Measurements from ENCODE around the gene NEK9.
"Not testable (repeated sequence)": the region's sequence is repeated elsewhere in the genome, so short reads cannot be mapped to it uniquely, and the experiment has no call there.

The NEK9 gene

GRCh38 chr14:75126679-75127473, at the start of gene NEK9:
NEK9 (minus strand) TSS chr14:75127048; CDS start chr14:75126921, 127 bp downstream.
- DNase-seq, result peak; percentile 90

GRCh38 chr14:75176142-75176820, 49.4 kb upstream of the NEK9 start, which contains the start of gene TMED10:
TMED10 (minus strand) TSS chr14:75176612; CDS start chr14:75176579, 33 bp downstream.
- DNase-seq, result peak; percentile 92

GRCh38 chr14:75175677-75176141, 48.9 kb upstream of the NEK9 start:
- no peak for DNase-seq

- no peak for DNase-seq
These were observed 47.2 kb upstream of the NEK9 start for GRCh38 chr14:75174066-75174465.

- no peak for DNase-seq
These were observed 43.9 kb upstream of the NEK9 start for GRCh38 chr14:75170772-75171171.

- DNase-seq, result no peak
These were observed 41.9 kb upstream of the NEK9 start for GRCh38 chr14:75168586-75169335.

GRCh38 chr14:75167325-75167724, 40.5 kb upstream of the NEK9 start:
- DNase-seq, result no peak

GRCh38 chr14:75165586-75166391, 38.9 kb upstream of the NEK9 start:
- DNase-seq, result no peak

GRCh38 chr14:75164809-75165208, 38.0 kb upstream of the NEK9 start:
- DNase-seq, result no peak

- DNase-seq, result no peak
These were observed 36.8 kb upstream of the NEK9 start for GRCh38 chr14:75163677-75164076.

- DNase-seq, result no peak
These were observed 35.8 kb upstream of the NEK9 start for GRCh38 chr14:75162631-75163030.

GRCh38 chr14:75158843-75159614, 32.2 kb upstream of the NEK9 start:
- DNase-seq, result no peak

GRCh38 chr14:75156901-75157300, 30.1 kb upstream of the NEK9 start:
- peak; percentile 56 for DNase-seq

- DNase-seq, result no peak
These were observed 29.3 kb upstream of the NEK9 start for GRCh38 chr14:75156111-75156510.

GRCh38 chr14:75155169-75155568, 28.3 kb upstream of the NEK9 start:
- DNase-seq, result peak; percentile 15

GRCh38 chr14:75153295-75153694, 26.4 kb upstream of the NEK9 start:
- DNase-seq, result no peak

- DNase-seq, result no peak
These were observed 25.0 kb upstream of the NEK9 start for GRCh38 chr14:75151851-75152250.

GRCh38 chr14:75150637-75151036, 23.8 kb upstream of the NEK9 start:
- not testable (repeated sequence) for DNase-seq

GRCh38 chr14:75150150-75150549, 23.3 kb upstream of the NEK9 start:
- no peak for DNase-seq

- peak; percentile 37 for DNase-seq
These were observed 20.7 kb upstream of the NEK9 start for GRCh38 chr14:75147423-75148071.

- peak; percentile 42 for DNase-seq
These were observed 18.1 kb upstream of the NEK9 start for GRCh38 chr14:75144944-75145343.

Data from CD4-positive, alpha-beta T cell treated with Interleukin-21 for 1 hour (primary cell).